Transverse colon (tissue), 4 donors: ENCODE results near the gene CADM1.

Source experiments
- CTCF ChIP-seq, 5 experiments: fragments of 200-600 bp in 3 of 5; fragments of 450-650 bp in 2 of 5; sonication (generic) in 3 of 5; IDR thresholded peaks; 1 replicate in 2 of 5; 2 replicates in 3 of 5; pipeline ENCODE4 v1.5.1; 2016 to 2017; ENCODE audit warnings: antibody characterized with exemption in 5 of 5, inconsistent platforms in 3 of 5, mild to moderate bottlenecking in 2 of 5, moderate library complexity in 1 of 5
- EP300 ChIP-seq: sonication (generic); formaldehyde crosslinking; IDR thresholded peaks from one replicate; pipeline ENCODE4 v1.6.1; 2017; ENCODE audit warnings: antibody characterized with exemption, low read depth
- POLR2A ChIP-seq: fragments of 450-650 bp; IDR thresholded peaks from one replicate; pipeline ENCODE4 v1.6.1; 2016; ENCODE audit warnings: antibody characterized with exemption, mild to moderate bottlenecking, moderate library complexity
- POLR2AphosphoS5 ChIP-seq, 3 donors: sonication (generic); formaldehyde crosslinking; IDR thresholded peaks; one replicate each; pipeline ENCODE4 v1.6.1; 2016; ENCODE audit warnings: antibody characterized with exemption in 3 of 3

- no peak for TF ChIP-seq POLR2A
- no peak for TF ChIP-seq POLR2AphosphoS5 (IDR thresholded peaks at IDR 0.05)
- TF ChIP-seq CTCF (IDR thresholded peaks at IDR 0.05): no peak
- TF ChIP-seq EP300: no peak
These were observed 232.6 kb downstream of the CADM1 start for GRCh38 chr11:115271643-115272042.
